Measurements from ENCODE around the gene ARHGEF40. TPM values are rescaled to one million over a fixed set of nuclear protein-coding genes. Genes with fewer than 3 reads are reported as not detected.
A peak's percentile ranks its signal among the peaks of the same experiment; 100 is the strongest.

Gene ARHGEF40
- total RNA-seq, 4 donors from 2014 or later: 10.4 to 15.7 (median 12.9) TPM

DNA sequence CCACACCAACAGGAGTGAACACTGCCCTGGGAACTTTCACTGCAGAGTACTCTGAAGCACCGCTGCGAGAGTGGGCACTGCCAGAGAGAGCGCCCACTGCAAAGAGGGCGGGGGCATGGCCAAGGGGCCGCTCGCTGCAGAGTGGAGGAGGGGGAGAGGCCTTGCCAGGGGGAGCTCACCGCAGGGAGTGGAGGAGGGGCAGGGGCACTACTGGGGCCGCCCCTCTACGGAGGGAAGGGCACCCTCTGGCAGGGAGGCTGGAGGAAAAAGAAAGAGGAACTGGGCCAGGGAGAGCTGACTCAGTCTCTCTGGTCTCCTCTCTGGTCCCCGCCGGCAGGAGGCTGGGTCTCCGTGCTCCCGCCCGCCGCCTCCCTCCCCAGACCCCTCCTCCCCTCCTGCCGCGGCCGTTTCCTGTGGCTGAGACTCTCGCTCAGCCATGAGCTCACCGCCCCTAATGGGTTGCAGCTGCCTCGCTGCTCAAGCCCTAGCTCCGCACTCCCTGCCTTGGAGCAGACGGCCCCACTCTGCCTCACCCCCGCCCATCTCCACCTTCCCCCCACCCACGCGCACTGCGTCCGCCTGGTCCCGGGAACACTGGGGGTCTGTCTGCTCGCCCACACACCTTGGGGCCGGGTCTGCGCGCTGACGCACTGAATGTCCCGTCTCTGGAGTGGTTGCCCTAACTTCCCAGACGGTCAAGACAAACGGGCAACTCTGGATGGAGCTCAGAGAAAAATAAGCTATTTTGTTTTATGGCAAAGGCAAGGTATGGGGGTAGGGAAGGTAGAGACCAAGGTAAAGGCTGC lies 1.3 kb downstream of the ARHGEF40 start:
- Histone ChIP-seq H3K27ac (peak overlapping the region; percentile 84 to 91 (median 88)), H3K4me3 (peak overlapping the region; percentile 68 to 83 (median 74)), H3K9me3 (no peaks in the 10 kb centered on the region), H3K27me3 (no peaks in the 10 kb centered on the region), H3K36me3 (peaks cover 0 to 15% of the 10 kb centered on the region in 2 donors), H3K4me1 (peaks cover 17 to 30% of the 10 kb centered on the region in 2 donors)
- intact Hi-C loops (cut with DNase I; ENCODE audit: low total_unique reads): no loop called here
- TF ChIP-seq, protein P1, sequence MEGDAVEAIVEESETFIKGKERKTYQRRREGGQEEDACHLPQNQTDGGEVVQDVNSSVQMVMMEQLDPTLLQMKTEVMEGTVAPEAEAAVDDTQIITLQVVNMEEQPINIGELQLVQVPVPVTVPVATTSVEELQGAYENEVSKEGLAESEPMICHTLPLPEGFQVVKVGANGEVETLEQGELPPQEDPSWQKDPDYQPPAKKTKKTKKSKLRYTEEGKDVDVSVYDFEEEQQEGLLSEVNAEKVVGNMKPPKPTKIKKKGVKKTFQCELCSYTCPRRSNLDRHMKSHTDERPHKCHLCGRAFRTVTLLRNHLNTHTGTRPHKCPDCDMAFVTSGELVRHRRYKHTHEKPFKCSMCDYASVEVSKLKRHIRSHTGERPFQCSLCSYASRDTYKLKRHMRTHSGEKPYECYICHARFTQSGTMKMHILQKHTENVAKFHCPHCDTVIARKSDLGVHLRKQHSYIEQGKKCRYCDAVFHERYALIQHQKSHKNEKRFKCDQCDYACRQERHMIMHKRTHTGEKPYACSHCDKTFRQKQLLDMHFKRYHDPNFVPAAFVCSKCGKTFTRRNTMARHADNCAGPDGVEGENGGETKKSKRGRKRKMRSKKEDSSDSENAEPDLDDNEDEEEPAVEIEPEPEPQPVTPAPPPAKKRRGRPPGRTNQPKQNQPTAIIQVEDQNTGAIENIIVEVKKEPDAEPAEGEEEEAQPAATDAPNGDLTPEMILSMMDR (IDR thresholded peaks at IDR 0.05 in 4 of 5, conservative IDR thresholded peaks at IDR 0.05 in 1 of 5): no peak
- TF ChIP-seq POLR2A (IDR thresholded peaks at IDR 0.05): peak in 1 of 2 donors; percentile 19
- in situ Hi-C loops (cut with MboI; ENCODE audit: low sequenced_read_pairs in 4 of 4): loop anchor here in 1 of 4 donors (25.0 kb wide), 1 partner anchor 384 kb away; the partner anchor contains the start of genes ANG and RNASE4
- ATAC-seq (peak; percentile 21 to 37), DNase-seq (peak; percentile 55 to 65)

DNA sequence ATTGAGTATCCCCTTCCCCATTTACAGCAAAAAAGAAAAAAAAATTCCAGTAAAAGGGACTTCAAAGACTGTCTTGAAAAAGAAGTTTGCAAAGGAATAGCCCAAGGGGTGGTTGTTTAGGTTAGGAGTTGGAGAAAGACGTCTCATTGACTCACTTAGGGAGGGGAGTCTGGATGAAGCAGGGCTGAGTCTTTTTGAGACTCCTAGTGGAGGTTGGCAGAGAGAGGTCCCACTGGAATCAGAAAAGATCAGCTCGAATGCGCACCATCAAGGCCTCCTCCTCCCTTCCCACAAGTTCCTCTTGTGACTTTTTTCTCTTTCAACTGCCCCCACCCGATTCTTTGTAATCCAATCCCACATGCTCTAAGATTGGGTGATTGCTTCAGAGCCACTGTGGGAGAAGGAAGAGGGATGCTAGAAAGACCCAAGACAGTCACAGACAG lies 1.9 kb downstream of the ARHGEF40 start:
- Histone ChIP-seq H3K9me3 (no peaks in the 10 kb centered on the region), H3K27me3 (no peaks in the 10 kb centered on the region), H3K36me3 (peaks cover 0 to 22% of the 10 kb centered on the region in 2 donors), H3K27ac (peak overlapping the region; percentile 84 to 91 (median 88)), H3K4me3 (peak overlapping the region; percentile 68 to 83 (median 74)), H3K4me1 (peaks cover 17 to 30% of the 10 kb centered on the region in 2 donors)
- in situ Hi-C loops (cut with MboI; ENCODE audit: low sequenced_read_pairs in 4 of 4) (loop anchor here in 1 of 4 donors (25.0 kb wide), 1 partner anchor 385 kb away; the partner anchor contains the start of genes ANG and RNASE4), intact Hi-C loops (cut with DNase I; ENCODE audit: low total_unique reads) (no loop called here)
- DNase-seq (no peak), ATAC-seq (peak in 1 of 2 donors; percentile 17)
- TF ChIP-seq, protein P1 (IDR thresholded peaks at IDR 0.05 in 4 of 5, conservative IDR thresholded peaks at IDR 0.05 in 1 of 5): no peak
- TF ChIP-seq POLR2A (IDR thresholded peaks at IDR 0.05): no peak

DNA sequence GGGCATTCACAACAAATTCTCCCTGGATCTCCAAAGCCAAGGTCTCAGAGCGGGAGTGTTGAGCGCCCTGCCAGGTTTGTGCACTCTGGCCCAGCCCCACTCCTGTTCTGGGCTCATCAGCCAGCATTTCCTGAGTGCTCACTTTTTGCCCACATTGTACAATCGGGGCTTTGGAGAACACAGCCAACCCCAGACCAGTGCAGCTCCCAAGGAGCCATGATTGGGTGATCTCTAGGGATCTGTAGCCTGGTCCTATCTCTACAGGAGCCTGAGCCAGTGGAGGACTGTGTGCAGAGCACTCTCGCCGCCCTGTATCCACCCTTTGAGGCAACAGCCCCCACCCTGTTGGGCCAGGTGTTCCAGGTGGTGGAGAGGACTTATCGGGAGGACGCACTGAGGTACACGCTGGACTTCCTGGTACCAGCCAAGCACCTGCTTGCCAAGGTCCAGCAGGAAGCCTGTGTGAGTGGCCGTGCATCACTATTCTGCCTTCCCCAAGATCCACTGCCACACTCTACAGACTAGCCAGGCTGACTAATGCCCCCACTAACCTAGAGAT lies 2.8 kb downstream of the ARHGEF40 start:
- DNase-seq (no peak), ATAC-seq (no peak)
- TF ChIP-seq, protein P1 (IDR thresholded peaks at IDR 0.05 in 4 of 5, conservative IDR thresholded peaks at IDR 0.05 in 1 of 5): no peak
- no peak for TF ChIP-seq POLR2A (IDR thresholded peaks at IDR 0.05)
- Histone ChIP-seq H3K36me3 (peaks cover 0 to 27% of the 10 kb centered on the region in 2 donors), H3K27ac (peak overlapping the region; percentile 29 to 91 (median 84)), H3K9me3 (no peaks in the 10 kb centered on the region), H3K27me3 (no peaks in the 10 kb centered on the region), H3K4me1 (peaks cover 17 to 30% of the 10 kb centered on the region in 2 donors), H3K4me3 (no peak overlapping the region)
- intact Hi-C loops (cut with DNase I; ENCODE audit: low total_unique reads) (no loop called here), in situ Hi-C loops (cut with MboI; ENCODE audit: low sequenced_read_pairs in 4 of 4) (loop anchor here in 1 of 4 donors (25.0 kb wide), 1 partner anchor 386 kb away; the partner anchor contains the start of genes ANG and RNASE4)

DNA sequence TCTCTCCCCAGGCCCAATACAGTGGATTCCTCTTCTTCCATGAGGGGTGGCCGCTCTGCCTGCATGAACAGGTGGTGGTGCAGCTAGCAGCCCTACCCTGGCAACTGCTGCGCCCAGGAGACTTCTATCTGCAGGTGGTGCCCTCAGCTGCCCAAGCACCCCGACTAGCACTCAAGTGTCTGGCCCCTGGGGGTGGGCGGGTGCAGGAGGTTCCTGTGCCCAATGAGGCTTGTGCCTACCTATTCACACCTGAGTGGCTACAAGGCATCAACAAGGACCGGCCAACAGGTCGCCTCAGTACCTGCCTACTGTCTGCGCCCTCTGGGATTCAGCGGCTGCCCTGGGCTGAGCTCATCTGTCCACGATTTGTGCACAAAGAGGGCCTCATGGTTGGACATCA lies 3.8 kb downstream of the ARHGEF40 start:
- intact Hi-C loops (cut with DNase I; ENCODE audit: low total_unique reads) (no loop called here), in situ Hi-C loops (cut with MboI; ENCODE audit: low sequenced_read_pairs in 4 of 4) (loop anchor here in 1 of 4 donors (25.0 kb wide), 1 partner anchor 387 kb away; the partner anchor contains the start of genes ANG and RNASE4)
- no peak for ATAC-seq
- H3K4me3 ChIP-seq: no peak overlapping the region
- no peaks in the 10 kb centered on the region for H3K9me3 ChIP-seq
- H3K27me3 ChIP-seq: no peaks in the 10 kb centered on the region
- no peak for DNase-seq
- no peak for TF ChIP-seq POLR2A (IDR thresholded peaks at IDR 0.05)
- TF ChIP-seq, protein P1 (IDR thresholded peaks at IDR 0.05 in 4 of 5, conservative IDR thresholded peaks at IDR 0.05 in 1 of 5): no peak
- H3K27ac ChIP-seq: no peak overlapping the region
- peaks cover 12 to 25% of the 10 kb centered on the region in 2 donors for H3K4me1 ChIP-seq
- H3K36me3 ChIP-seq: peaks cover 0 to 38% of the 10 kb centered on the region in 2 donors
